ENCODE measurements around the gene NBAS.

DNA sequence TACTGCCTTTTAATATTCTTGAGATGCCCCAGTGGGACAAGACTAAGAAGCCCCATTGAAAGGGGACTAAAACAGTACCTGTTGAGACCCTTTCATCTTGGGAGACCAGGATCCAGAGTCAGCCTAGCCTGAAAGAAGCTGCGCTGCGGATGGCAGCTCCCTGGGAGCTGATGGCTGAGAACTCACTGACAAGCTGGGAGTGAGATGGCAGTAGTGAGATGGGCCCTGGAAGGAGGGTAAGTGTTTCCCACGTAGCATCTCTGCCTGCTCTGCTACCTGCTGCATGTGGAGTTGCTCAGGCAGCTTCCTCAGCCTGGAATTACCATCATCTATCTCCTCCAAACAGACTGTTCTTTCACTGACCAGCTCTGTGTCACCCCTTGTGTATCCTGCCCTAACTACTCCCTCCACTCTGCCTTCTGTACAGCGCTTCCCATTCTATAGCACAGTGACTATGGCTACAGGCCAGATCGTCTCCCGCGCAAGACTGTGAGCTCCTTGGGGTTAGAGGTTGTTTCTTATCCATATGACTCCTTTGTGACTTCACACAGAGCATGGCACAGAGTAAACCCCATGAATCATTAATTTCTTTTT is 330.4 kb downstream of the NBAS start:
- no peak for TF ChIP-seq CTCF (conservative IDR thresholded peaks at IDR 0.05)
- TF ChIP-seq EZH2 (IDR thresholded peaks at IDR 0.05; ENCODE audit: low read depth) = no peak
